Lower lobe of right lung (tissue), 2 donors: ENCODE data around the gene CTPS2. TPM values are rescaled to one million over a fixed set of nuclear protein-coding genes. Genes with fewer than 3 reads are reported as not detected.
A peak's percentile ranks its signal among the peaks of the same experiment; 100 is the strongest.

Source experiments
- ATAC-seq, 2 donors: fragments of 200-7000 bp; cut with Tn5 transposase; one replicate each; pipeline ENCODE4 v1.9.1; 2020 to 2022; ENCODE audit warnings: mild to moderate bottlenecking in 2 of 2, moderate library complexity in 2 of 2
- DNase-seq: peaks from one replicate; pipeline ENCODE4 v3.0.0-alpha.2; 2020
- H3K27ac ChIP-seq: fragments of 200-600 bp; one replicate; pipeline ENCODE4 v1.8.0; 2022
- H3K27me3 ChIP-seq: fragments of 200-600 bp; one replicate; pipeline ENCODE4 v1.8.0; 2022; ENCODE audit warnings: low read depth
- H3K36me3 ChIP-seq: fragments of 200-600 bp; one replicate; pipeline ENCODE4 v1.8.0; 2022; ENCODE audit warnings: mild to moderate bottlenecking
- H3K4me1 ChIP-seq: fragments of 200-600 bp; one replicate; pipeline ENCODE4 v1.8.0; 2022
- H3K4me3 ChIP-seq: fragments of 200-600 bp; one replicate; pipeline ENCODE4 v1.8.0; 2022; ENCODE audit warnings: mild to moderate bottlenecking
- H3K9me3 ChIP-seq: fragments of 200-600 bp; one replicate; pipeline ENCODE4 v1.8.0; 2022
- CTCF ChIP-seq: fragments of 200-600 bp; IDR thresholded peaks from one replicate; pipeline ENCODE4 v1.8.0; 2022; ENCODE audit warnings: antibody characterized with exemption, mild to moderate bottlenecking
- intact Hi-C: fragments of 100-400 bp; cut with DNase I; formaldehyde crosslinking; loops from one replicate; pipeline ENCODE4 v1.11.0; 2022
- total RNA-seq: library from RNA; stranded (reverse); fragmentation: NEBNext Ultra II Directional; extraction: Animal tissue kit (Norgen Biotek cat#: 25700); gene quantifications from one replicate; pipeline ENCODE4 v1.2.1, GENCODE V29; 2021
- donor health status: DM: no; HTN: yes; CAD: no; lungs with severe emphysema.

Gene CTPS2
- total RNA-seq, 1 donor from 2014 or later, result 11.3 TPM

GRCh38 chrX:16748425-16748824 lies 36.0 kb upstream of the CTPS2 start:
- ATAC-seq, result no peak
- no peak for TF ChIP-seq CTCF
- Histone ChIP-seq H3K36me3 (peaks cover 64% of the 10 kb centered on the region), H3K27me3 (no peaks in the 10 kb centered on the region), H3K9me3 (no peaks in the 10 kb centered on the region), H3K4me1 (no peaks in the 10 kb centered on the region), H3K27ac (no peak overlapping the region), H3K4me3 (no peak overlapping the region)
- no peak for DNase-seq
- intact Hi-C loops, result no loop called here

GRCh38 chrX:16745659-16746058 lies 33.2 kb upstream of the CTPS2 start:
- H3K9me3 ChIP-seq, result no peaks in the 10 kb centered on the region
- TF ChIP-seq CTCF, result no peak
- no peak overlapping the region for H3K4me3 ChIP-seq
- H3K36me3 ChIP-seq, result peaks cover 77% of the 10 kb centered on the region
- no peak overlapping the region for H3K27ac ChIP-seq
- no peak for DNase-seq
- no peaks in the 10 kb centered on the region for H3K4me1 ChIP-seq
- no peak for ATAC-seq
- no peaks in the 10 kb centered on the region for H3K27me3 ChIP-seq
- intact Hi-C loops, result no loop called here

- Histone ChIP-seq H3K27me3 (no peaks in the 10 kb centered on the region), H3K36me3 (peaks cover 71% of the 10 kb centered on the region), H3K4me1 (no peaks in the 10 kb centered on the region), H3K27ac (no peak overlapping the region), H3K4me3 (no peak overlapping the region), H3K9me3 (no peaks in the 10 kb centered on the region)
- DNase-seq (no peak), ATAC-seq (no peak)
- no peak for TF ChIP-seq CTCF
- intact Hi-C loops, result no loop called here
These were observed 32.6 kb upstream of the CTPS2 start for GRCh38 chrX:16745102-16745501.

- no peak for ATAC-seq
These were observed 31.3 kb upstream of the CTPS2 start for GRCh38 chrX:16743604-16744325.

GRCh38 chrX:16739574-16739973 lies 27.1 kb upstream of the CTPS2 start:
- ATAC-seq (peak; percentile 46 to 62), DNase-seq (no peak)
- TF ChIP-seq CTCF, result no peak
- H3K27ac ChIP-seq, result no peak overlapping the region
- no peaks in the 10 kb centered on the region for H3K9me3 ChIP-seq
- H3K4me3 ChIP-seq, result no peak overlapping the region
- H3K36me3 ChIP-seq, result peaks cover 62% of the 10 kb centered on the region
- no peaks in the 10 kb centered on the region for H3K4me1 ChIP-seq
- intact Hi-C loops, result no loop called here
- H3K27me3 ChIP-seq, result no peaks in the 10 kb centered on the region

More at GRCh38 chrX:16743604-16744325, 31.3 kb upstream of the CTPS2 start:
- H3K4me1 ChIP-seq, result no peaks in the 10 kb centered on the region
- no peaks in the 10 kb centered on the region for H3K9me3 ChIP-seq
- no peak for DNase-seq
- no peak overlapping the region for H3K27ac ChIP-seq
- intact Hi-C loops, result no loop called here
- no peaks in the 10 kb centered on the region for H3K27me3 ChIP-seq
- H3K36me3 ChIP-seq, result peaks cover 63% of the 10 kb centered on the region
- no peak for TF ChIP-seq CTCF
- no peak overlapping the region for H3K4me3 ChIP-seq
